ENCODE data around the gene SLC9A9.

Gene SLC9A9

GRCh38 chr3:143628971-143629370, 219.3 kb downstream of the SLC9A9 start (continued):
- TF ChIP-seq TCF4 (CRISPR knock-in tag; IDR thresholded peaks at IDR 0.05; ENCODE audit: borderline replicate concordance) = no peak
- no peak for TF ChIP-seq TOX (CRISPR knock-in tag; IDR thresholded peaks at IDR 0.05; ENCODE audit: borderline replicate concordance)

DNA sequence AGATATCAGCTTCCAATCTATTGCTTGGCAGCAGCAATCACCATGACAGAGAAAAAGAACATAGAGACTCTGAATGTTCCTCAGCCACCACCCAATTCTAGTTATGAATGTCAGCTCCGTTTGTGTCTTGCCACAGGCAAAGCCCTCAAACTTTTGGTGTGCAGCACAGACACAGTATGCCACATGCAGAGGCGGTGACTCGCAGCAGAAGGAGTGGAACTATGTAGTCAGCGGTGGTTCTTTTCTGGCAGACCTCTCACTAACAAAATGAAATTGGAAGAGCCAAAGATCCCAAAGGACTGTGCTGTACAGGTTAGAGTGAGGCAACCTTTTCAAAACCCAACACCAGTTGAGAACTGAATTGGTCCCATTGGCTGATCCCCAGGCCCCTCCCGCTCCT, 220.9 kb downstream of the SLC9A9 start:
- no peak for ATAC-seq
- TF ChIP-seq OSR1 (CRISPR knock-in tag; IDR thresholded peaks at IDR 0.05) (no peak), SNAI2 (CRISPR knock-in tag; IDR thresholded peaks at IDR 0.05) (no peak), POU6F1 (CRISPR knock-in tag; IDR thresholded peaks at IDR 0.05; ENCODE audit: borderline replicate concordance, low read depth) (no peak), ZNF565 (CRISPR knock-in tag; conservative IDR thresholded peaks at IDR 0.05; ENCODE audit: low read depth) (no peak), RARB (CRISPR knock-in tag; IDR thresholded peaks at IDR 0.05) (no peak), BACH2 (CRISPR knock-in tag; IDR thresholded peaks at IDR 0.05; ENCODE audit: borderline replicate concordance) (no peak), ZFP3 (CRISPR knock-in tag; IDR thresholded peaks at IDR 0.05) (no peak), GLIS3 (CRISPR knock-in tag; IDR thresholded peaks at IDR 0.05) (no peak), ZNF8 (CRISPR knock-in tag; IDR thresholded peaks at IDR 0.05) (no peak), ISL1 (CRISPR knock-in tag; IDR thresholded peaks at IDR 0.05) (no peak), ZNF70 (CRISPR knock-in tag; IDR thresholded peaks at IDR 0.05) (no peak), PPARA (CRISPR knock-in tag; IDR thresholded peaks at IDR 0.05; ENCODE audit: borderline replicate concordance) (no peak), CSDC2 (CRISPR knock-in tag; IDR thresholded peaks at IDR 0.05) (no peak)
- TF ChIP-seq, protein P1, sequence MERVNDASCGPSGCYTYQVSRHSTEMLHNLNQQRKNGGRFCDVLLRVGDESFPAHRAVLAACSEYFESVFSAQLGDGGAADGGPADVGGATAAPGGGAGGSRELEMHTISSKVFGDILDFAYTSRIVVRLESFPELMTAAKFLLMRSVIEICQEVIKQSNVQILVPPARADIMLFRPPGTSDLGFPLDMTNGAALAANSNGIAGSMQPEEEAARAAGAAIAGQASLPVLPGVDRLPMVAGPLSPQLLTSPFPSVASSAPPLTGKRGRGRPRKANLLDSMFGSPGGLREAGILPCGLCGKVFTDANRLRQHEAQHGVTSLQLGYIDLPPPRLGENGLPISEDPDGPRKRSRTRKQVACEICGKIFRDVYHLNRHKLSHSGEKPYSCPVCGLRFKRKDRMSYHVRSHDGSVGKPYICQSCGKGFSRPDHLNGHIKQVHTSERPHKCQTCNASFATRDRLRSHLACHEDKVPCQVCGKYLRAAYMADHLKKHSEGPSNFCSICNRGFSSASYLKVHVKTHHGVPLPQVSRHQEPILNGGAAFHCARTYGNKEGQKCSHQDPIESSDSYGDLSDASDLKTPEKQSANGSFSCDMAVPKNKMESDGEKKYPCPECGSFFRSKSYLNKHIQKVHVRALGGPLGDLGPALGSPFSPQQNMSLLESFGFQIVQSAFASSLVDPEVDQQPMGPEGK (CRISPR knock-in tag; IDR thresholded peaks at IDR 0.05; ENCODE audit: borderline replicate concordance) = no peak
- TF ChIP-seq, protein P2, sequence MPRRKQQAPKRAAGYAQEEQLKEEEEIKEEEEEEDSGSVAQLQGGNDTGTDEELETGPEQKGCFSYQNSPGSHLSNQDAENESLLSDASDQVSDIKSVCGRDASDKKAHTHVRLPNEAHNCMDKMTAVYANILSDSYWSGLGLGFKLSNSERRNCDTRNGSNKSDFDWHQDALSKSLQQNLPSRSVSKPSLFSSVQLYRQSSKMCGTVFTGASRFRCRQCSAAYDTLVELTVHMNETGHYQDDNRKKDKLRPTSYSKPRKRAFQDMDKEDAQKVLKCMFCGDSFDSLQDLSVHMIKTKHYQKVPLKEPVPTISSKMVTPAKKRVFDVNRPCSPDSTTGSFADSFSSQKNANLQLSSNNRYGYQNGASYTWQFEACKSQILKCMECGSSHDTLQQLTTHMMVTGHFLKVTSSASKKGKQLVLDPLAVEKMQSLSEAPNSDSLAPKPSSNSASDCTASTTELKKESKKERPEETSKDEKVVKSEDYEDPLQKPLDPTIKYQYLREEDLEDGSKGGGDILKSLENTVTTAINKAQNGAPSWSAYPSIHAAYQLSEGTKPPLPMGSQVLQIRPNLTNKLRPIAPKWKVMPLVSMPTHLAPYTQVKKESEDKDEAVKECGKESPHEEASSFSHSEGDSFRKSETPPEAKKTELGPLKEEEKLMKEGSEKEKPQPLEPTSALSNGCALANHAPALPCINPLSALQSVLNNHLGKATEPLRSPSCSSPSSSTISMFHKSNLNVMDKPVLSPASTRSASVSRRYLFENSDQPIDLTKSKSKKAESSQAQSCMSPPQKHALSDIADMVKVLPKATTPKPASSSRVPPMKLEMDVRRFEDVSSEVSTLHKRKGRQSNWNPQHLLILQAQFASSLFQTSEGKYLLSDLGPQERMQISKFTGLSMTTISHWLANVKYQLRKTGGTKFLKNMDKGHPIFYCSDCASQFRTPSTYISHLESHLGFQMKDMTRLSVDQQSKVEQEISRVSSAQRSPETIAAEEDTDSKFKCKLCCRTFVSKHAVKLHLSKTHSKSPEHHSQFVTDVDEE (CRISPR knock-in tag; IDR thresholded peaks at IDR 0.05) = no peak
- TF ChIP-seq, protein P3, sequence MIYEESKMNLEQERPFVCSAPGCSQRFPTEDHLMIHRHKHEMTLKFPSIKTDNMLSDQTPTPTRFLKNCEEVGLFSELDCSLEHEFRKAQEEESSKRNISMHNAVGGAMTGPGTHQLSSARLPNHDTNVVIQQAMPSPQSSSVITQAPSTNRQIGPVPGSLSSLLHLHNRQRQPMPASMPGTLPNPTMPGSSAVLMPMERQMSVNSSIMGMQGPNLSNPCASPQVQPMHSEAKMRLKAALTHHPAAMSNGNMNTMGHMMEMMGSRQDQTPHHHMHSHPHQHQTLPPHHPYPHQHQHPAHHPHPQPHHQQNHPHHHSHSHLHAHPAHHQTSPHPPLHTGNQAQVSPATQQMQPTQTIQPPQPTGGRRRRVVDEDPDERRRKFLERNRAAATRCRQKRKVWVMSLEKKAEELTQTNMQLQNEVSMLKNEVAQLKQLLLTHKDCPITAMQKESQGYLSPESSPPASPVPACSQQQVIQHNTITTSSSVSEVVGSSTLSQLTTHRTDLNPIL (CRISPR knock-in tag; IDR thresholded peaks at IDR 0.05; ENCODE audit: low read depth) = no peak
- TF ChIP-seq, protein P4, sequence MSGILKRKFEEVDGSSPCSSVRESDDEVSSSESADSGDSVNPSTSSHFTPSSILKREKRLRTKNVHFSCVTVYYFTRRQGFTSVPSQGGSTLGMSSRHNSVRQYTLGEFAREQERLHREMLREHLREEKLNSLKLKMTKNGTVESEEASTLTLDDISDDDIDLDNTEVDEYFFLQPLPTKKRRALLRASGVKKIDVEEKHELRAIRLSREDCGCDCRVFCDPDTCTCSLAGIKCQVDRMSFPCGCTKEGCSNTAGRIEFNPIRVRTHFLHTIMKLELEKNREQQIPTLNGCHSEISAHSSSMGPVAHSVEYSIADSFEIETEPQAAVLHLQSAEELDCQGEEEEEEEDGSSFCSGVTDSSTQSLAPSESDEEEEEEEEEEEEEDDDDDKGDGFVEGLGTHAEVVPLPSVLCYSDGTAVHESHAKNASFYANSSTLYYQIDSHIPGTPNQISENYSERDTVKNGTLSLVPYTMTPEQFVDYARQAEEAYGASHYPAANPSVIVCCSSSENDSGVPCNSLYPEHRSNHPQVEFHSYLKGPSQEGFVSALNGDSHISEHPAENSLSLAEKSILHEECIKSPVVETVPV (CRISPR knock-in tag; IDR thresholded peaks at IDR 0.05) = no peak

DNA sequence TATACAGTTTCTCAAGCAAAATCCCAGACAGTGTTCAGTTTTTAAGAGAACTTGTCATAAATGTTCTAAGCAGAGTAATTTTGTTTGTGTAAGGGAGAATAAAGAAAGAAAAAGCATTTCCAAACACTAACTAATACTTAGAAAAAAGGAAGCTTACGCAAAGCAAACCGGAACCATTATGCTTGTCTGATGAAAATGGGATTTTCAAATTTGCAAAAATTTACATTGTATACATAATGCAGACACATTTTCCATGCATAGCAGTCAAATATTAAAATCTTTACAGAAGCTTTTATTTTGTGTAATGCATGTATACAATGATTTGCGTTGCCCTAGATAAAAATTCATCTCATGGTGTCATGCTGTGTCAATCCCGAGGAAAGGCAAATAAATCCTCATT, 229.0 kb downstream of the SLC9A9 start:
- TF ChIP-seq TCF4 (CRISPR knock-in tag; IDR thresholded peaks at IDR 0.05; ENCODE audit: borderline replicate concordance) = no peak
- TF ChIP-seq, protein P1 (CRISPR knock-in tag; IDR thresholded peaks at IDR 0.05; ENCODE audit: borderline replicate concordance) = no peak
- TF ChIP-seq SNAI2 (CRISPR knock-in tag; IDR thresholded peaks at IDR 0.05) = no peak
- TF ChIP-seq OSR1 (CRISPR knock-in tag; IDR thresholded peaks at IDR 0.05) = no peak
- TF ChIP-seq ARNTL (CRISPR knock-in tag; IDR thresholded peaks at IDR 0.05; ENCODE audit: borderline replicate concordance, low read depth) = no peak
- no peak for TF ChIP-seq ZNF565 (CRISPR knock-in tag; conservative IDR thresholded peaks at IDR 0.05; ENCODE audit: low read depth)
- no peak for TF ChIP-seq RARB (CRISPR knock-in tag; IDR thresholded peaks at IDR 0.05)
- TF ChIP-seq ZFP30 (CRISPR knock-in tag; IDR thresholded peaks at IDR 0.05) = no peak
- TF ChIP-seq ZFP3 (CRISPR knock-in tag; IDR thresholded peaks at IDR 0.05) = no peak
- TF ChIP-seq, protein P4 (CRISPR knock-in tag; IDR thresholded peaks at IDR 0.05) = no peak
- no peak for TF ChIP-seq TOX (CRISPR knock-in tag; IDR thresholded peaks at IDR 0.05; ENCODE audit: borderline replicate concordance)
- no peak for ATAC-seq
